GM18520 (cell line): ENCODE measurements around the gene SEMA3F.

Source experiments
- ATAC-seq: cut with Tn5 transposase; IDR thresholded peaks from one replicate; pipeline ENCODE4 v1.9.1; 2021; ENCODE audit not compliant: unreplicated experiment

Gene SEMA3F

DNA sequence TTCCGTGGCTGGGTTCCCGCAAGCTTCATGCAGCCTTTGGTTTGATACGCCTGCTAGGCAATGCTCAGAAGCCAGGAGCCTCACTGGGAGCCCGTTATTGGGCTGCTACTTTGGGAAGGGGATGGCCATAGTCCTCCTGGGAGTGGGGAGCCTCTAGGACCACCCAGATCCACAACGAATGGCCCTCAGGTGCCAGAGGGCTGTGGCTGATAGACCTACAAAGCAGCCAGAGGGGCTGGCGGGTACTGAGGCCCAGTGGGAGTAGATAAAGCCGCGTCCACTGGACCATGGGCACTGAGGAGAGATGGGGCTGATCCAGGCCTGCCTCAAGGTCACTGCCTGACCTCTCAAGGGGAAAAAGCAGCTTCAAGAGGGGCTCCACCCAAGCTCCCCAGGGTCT lies 37.0 kb downstream of the SEMA3F start:
- ATAC-seq: no peak

DNA sequence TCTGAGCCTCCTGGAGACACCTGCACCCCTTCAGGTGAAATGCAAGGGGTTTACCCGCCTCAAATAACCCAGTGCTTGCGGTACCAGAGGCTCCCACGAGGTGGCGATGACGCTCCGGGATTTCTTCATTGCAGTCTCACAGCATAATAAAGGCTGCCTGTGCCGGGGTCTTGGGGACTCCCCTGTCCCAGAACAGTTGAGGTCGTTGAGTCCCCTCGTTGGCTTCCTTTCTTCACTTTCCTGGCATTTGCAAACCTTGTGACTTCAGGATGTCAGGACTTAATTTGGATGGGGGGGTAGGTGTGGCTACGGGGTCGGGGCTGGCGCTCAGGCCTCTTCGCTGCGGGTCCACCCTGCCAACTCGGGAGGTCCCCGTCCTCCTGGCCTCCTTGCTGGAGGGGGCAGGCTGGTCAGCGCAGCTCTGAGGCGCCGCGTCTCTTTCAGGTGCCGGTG lies 37.6 kb downstream of the SEMA3F start:
- ATAC-seq: no peak

DNA sequence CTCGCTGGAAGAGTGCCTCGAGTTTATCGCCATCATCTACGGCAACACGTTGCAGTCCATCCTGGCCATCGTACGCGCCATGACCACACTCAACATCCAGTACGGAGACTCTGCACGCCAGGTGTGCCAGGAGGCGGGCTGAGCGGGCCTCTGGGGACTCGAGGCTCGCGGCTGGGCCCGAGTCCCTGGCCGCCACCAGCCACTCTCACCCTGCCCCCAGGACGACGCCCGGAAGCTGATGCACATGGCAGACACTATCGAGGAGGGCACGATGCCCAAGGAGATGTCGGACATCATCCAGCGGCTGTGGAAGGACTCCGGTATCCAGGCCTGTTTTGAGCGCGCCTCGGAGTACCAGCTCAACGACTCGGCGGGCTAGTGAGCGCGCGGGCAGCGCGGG lies 38.2 kb downstream of the SEMA3F start:
- no peak for ATAC-seq

DNA sequence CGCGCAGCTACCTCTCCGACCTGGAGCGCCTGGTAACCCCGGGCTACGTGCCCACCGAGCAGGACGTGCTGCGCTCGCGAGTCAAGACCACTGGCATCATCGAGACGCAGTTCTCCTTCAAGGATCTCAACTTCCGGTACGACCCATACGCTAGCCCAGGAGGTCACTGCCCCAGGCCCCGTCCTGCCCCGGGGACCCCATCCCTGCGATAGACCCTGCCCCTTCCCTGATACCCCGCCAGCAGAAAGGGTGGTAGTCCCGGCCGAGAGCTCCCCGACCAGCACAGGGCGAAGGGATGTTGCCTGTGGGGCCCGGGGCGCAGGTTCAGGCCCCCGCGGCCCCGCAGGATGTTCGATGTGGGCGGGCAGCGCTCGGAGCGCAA lies 38.6 kb downstream of the SEMA3F start:
- ATAC-seq: no peak

DNA sequence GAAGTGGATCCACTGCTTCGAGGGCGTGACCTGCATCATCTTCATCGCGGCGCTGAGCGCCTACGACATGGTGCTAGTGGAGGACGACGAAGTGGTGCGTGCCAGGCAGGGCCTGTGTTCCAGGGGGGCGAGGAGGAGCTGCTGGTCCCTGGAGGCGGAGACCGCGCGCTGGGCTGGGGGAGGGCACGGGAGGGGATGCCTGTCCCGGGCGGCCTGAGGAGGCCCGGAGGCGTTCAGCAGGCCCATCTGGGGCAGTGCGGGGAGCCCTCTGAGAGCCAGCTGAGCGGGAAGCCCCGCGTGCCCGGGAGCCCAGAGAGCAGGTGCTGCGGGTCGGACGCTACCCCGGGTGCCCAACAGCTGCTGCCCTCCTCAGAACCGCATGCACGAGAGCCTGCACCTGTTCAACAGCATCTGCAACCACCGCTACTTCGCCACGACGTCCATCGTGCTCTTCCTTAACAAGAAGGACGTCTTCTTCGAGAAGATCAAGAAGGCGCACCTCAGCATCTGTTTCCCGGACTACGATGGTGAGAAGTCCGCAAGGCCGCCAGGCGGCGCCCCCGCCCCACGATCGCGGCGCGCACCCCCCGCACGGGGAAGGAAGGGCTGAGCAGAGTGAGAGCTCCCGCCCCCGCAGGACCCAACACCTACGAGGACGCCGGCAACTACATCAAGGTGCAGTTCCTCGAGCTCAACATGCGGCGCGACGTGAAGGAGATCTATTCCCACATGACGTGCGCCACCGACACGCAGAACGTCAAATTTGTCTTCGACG lies 39.2 kb downstream of the SEMA3F start:
- no peak for ATAC-seq

DNA sequence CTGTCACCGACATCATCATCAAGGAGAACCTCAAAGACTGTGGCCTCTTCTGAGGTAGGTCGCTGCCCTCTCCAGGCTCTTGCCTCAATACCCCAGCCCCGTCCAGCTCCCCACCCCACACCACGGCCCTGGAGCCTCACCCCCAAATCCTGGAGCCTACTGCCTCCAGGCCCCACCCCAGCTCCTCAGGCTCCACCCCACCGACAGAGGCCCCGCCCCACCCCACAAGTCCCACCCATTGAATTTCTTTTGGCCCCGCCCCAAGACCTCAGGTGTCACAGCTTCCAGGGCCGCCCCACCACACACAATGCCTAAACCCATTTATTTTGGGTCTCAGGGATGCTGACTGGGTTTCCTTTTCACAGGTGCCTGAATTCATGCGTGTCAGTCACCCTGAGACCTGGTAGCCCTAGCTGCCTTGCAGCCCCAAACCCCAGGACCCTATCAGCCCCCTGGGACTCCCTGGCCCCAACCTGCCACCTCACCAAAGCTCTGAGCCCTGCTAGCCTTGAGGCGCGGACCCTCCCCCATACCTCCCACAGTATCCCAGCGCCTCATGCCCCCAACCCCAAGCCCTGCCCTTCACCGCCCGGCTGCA lies 39.9 kb downstream of the SEMA3F start:
- ATAC-seq: no peak

DNA sequence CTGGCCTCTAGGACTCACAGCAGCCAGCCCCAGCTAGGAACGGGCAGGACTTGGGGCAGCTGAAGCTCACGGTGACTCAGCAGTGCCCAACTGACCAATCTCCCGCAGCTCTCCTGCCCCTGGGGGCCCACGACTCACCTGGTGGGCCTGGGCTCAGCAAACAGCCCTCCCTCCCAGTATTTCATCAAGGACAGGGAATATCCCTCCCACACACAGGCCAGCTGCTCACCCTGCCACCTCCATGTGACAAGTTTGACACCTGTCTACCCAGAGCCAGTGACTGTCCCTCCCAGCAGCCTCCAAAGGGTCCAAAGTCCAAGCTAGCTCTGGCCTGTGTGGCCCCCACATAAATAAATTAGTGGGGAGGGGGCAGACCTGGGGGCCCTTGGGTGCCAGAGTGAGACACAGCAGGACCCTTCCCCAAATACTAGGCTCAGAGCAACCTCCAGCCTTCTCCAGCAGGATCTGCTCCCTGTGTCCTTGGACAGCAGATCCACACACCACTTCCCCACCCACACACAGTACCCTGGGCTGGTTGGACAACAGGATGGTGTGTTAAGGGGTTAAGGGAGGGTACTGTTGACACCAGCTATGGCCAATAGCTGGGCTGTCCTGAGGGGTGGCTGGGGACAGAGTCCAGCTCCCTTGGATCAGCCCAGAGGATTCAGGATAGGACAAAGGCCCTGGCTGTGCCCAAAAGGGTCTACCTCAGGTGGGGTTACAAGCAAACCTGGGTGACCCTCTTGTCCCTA lies 40.6 kb downstream of the SEMA3F start:
- no peak for ATAC-seq

DNA sequence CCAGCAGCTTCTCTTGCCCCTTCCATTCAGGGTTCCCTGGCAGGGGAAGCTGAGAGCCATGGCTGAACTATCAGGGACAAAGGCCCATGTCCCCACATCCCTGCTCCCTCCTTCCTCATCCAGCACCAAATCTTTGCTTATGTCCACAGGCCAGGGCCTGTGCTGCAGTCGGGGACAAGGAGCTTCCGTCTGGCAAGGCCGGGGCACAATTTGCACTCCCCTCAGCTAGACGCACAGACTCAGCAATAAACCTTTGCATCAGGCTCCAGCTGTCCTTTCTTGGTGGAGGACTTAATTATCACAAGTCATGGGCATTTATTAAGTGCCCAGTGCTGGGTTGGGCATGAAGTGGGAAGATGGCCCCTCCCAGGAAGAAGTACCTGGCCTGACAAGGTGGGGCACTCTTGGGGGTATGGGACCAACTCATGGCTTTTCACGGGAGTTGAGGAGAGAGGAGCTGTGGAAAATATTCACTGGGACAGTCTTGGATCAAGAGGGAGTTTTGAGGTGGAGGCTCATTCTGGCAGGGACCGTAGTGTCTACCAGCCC lies 41.2 kb downstream of the SEMA3F start:
- ATAC-seq: no peak

DNA sequence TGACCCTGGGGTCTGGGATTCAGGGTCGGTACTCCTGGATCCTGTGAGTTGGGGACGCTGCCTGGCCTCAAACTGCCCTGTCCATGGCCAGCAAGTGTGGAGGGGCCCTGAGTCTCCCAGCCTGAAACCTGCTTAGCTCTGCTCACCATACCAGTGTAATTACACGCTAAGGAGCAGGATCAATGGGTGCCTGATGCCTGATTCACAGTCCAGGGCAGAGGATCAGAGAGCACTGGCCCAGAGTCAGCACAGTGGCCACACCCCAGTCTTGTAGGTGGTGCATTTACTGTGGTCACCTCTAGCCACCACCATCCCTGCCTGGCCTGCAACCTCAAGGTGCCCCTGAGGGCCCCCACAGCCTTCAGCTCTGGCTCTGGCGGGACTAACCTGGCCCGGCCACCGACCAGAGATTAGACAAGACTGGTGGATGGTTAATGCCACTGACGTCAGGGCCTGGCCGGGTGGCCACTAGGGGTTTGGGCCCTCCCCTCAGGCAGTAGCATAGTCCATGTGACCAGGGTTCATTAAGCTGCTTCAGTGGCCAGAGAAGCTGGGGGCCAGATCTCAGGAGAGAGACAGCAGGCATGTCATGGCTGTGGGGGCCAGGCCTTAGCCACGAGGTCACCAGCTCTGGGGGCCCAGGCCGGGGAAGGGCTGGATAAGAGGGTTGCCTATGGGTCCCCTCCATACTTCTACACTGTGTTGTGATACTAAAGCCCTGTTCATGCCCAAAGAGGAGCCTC lies 46.6 kb downstream of the SEMA3F start:
- ATAC-seq: no peak

DNA sequence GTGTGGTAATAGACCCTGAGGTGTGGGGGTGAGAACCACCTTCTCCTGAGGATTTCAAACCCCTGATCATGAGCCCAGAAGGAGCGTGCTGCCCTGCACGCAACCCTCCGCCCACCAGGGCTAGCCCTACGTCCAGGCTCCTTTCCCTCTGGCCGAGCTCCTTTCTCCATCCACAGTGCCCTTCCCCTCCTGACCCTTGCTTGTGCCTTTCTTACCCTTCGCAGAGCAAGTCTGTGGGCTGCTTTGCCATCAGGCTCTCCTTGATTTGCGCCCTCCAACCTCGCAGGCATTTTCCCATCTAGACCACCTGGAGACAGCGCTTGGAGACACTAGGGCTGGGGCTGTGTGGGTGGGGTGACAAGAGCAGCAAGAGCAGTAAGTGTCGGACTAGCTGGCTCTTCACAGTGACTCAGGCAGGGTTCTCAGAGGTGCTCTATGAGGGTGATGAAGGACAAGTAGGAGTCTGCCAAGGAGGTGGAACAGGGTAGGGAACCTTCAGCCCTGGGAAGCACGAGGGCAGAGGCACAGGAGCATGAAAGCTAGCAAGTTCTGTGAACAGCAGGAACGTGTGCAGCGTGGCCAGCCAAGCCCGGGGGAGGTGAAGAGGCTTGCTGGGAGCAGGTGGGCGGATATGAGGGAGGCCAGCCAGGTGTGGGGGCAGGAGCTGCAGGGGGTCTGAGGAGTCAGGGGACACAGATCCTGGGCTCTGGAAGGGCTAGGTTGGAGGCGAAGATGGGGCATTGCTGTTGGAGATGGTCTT lies 47.4 kb downstream of the SEMA3F start:
- ATAC-seq: no peak

DNA sequence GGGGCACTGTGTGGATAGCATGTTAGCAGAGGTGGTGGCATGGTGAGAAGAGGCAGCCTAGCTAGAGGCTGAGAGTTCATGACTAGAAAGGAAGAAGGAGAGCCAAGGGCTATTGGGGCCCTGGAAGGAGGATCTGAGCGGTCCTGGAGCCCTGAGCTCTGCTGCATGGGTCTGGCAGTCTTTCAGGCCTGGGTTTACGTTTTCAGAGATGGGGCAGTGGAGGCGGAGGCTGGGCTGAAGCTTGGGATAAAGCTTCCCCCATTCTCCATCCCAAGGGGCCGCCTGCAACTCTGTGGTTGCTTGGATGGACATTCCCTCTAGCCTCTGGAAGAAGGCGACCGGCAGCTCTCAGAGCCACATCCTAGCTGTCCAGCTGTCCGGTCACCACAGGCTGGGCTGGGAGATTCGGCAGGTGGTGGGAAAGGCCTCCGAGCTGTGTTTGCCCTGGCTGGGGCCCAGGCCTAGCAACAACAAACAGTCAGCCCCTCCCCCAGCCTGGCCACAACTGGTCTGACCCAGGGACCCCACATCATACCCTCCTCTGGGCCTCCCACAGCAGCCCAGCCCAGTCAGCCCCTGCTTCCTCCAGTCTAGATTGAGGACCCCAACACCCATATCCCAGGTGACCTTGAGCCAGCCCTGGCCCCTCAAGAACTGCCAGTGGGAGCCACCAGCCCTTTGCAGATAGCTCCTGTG lies 48.1 kb downstream of the SEMA3F start:
- ATAC-seq: no peak

DNA sequence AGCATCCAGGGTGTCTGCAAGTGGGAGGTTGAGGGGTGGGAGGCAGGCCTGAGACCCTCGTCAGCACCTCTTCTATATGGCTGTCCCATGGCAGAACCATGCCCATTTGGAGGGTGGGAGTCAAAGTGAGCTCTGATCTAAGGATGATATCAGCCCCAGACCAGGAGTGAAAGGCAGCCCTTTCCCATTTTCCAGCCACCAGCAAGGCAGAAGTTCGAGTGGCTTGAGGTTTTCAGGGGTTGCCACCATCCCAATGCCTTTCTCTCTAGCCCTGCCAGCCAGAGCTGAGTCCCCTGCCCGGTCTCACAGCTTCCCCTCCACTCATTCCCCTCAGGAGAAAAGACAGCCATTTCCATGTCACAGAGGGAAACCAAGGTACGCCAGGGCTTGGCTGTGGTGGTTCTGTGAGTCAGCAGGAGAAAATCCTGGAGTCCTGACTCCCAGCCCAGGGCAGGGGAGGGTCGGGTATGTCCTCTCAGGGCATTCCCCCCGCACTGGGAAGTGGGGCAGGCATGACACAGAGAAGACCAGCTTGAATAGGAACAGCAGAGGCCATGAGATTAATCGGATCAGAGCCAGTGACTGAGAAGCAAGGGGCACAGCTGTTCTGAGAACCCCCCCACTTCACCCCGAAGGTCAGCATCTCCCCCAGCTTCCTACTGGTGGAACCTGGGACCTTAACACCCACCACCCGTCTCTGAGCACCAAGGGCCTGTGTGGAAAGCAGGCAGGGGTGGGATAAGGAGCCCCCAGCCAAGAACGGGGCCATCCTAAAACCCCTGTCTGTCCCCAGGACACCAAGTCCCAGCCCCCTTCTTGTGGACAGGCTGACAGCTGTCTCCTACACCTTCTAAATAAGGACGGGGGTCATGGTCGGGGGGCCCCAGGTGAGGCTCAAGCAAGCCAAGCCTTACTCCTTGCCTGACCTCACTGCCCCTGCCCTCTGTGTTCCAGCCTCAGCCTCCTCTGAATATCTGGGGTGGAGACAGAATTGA lies 49.0 kb downstream of the SEMA3F start:
- ATAC-seq: no peak

DNA sequence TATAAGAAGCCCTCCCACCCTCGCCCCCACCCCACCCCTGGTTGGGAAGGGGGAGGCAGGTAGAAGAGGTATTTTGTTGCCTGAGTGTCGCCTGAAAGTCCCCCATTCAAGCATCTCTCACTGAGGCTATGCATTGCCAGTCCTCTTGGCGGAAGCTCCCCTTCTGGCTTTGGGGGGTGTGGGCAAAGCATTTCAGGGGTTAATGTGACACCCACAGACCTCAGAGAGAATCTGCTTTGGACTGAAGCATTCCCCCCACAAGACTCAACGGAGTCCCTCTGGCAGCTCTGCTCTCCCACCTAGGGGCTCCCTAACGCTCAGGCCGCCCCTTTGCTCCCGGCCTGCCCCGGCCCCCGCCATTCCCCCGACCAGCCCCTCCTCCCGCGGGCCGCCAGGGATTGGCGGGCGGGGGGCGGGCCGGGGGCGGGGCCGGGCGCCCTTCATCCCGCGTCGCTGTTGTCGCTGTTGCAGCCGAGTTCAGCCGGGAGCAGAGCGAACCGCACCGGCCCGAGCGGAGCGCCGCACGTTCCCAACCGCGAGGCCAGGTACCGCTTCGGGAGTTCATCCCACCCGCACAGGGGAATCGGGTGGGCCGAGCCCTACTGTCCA lies 49.8 kb downstream of the SEMA3F start, which contains the start of gene SLC38A3:
Gene SLC38A3, plus strand, starts transcription at position 468 of the 609 bp plus-strand sequence. CDS start 8,929 bp downstream, outside the sequence.
- ATAC-seq: no peak

DNA sequence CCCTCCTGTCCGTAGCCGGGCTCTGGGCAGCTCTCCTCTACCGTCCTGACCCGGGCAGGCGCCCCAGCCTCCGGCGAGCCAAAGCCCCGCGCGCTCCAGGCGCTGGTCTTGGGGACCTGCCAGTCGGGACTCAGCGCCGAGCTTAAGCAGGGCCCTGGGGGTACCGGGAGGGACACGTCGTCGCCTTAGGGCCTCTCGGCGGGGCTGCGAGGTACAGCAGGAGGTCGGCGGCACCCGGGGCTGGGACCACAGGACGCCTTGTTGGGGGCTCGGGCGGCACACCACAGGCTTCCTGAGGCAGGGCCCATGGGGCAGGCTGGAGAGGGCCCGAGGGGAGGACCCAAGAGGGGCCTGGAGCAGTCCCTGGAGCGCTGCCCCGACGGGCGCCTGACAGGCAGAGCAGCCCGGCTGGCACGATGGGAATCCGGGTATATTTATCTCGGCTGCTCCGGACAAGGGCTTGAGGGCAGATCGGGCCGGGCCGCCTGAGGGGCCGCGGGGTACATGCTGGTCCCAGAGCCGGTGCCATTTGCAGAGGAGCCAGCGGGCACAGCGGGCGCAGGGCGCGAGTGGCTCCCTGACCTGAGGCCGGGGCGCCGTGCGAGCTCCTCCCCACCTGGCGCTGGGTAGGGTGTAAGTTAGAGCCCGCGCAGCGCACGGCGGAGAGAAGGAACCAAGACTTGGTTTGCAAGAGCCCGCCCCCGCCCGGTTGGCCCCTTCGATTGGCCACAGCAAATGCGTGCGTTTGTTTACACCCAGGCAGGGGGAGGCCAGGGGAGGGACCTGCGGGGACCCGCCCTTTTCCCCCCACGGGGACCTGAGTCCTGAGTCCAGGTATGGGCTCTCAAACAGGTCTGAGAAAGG lies 50.5 kb downstream of the SEMA3F start:
- no peak for ATAC-seq

DNA sequence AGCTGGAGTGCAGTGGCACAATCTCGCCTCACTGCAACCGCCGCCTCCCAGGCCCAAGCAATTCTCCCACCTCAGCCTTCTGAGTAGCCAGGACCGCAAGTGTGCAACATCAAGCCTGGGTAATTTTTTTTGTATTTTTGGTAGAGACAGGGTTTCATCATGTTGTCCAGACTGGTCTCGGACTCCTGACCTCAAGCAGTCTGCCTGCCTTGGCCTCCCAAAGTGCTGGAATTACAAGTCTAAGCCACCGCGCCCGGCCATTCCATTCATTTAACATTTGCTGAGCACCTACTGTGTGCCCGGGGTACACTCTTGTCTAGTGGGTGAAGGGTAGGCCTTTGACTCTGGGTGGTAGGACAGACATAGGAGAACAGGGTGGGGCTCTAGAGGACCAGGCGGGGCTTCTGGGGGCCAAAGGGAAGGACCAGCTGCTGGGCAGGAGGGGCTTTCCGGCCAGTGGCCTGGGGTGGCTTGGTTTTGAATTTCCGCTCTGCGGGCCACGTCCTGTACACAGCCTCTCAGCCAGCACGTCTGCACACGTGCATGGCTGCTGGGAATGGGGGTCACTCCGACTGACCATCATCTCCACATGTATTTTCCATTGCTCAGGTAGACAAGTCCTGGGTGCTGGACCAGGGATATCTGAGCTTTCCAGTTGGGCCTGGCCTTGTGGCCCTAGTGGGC lies 52.4 kb downstream of the SEMA3F start:
- ATAC-seq: no peak

DNA sequence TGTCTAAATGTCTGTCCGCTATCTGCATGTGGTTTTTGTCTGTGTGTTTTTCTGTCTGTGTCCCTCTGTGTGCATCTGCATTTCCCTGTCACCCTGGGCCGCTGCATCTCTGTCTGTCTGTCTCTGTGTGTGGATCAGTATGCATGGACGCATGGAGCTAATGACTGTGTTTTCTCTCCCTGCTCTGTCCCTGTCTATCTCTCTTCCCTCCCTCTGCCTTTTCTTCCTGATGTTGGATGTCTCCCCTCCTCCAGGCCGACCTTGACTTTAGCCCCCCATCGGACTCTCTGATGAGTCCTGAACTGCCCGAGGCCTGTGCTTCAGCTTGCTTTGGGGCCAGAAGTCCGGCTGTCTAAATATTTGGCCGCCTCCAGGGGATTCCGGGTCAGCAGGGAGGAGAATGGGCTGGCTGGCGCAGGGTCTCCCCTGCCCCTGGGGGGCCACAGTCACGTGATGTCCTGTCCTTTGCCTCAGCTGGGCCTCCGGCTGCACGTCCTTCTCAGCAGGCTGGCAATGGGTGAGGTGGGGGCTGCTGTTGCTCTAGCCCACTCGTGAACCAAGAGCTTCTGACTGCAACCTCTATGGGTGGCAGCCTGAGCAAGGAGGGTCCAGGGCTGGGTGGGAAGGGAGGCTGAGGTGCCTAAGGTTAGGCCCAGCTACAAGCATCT lies 53.7 kb downstream of the SEMA3F start:
- ATAC-seq: no peak
